NCI-H82 treated with DMSO at 0.1 percent for 48 hours (cell line): ENCODE data around the gene ANKRD18A.

ENCODE experiments used
- DNase-seq: peaks from one replicate; lab custom pipeline; 2025; ENCODE audit not compliant: unreplicated experiment; lab: John Stamatoyannopoulos, UW

ANKRD18A gene

GRCh38 chr9:38620483-38621433, at the start of gene ANKRD18A:
ANKRD18A (minus strand) TSS chr9:38620596; CDS start chr9:38620285, 311 bp downstream.
- peak; percentile 9 for DNase-seq

GRCh38 chr9:38668791-38669466, 48.5 kb upstream of the ANKRD18A start:
- no peak for DNase-seq

DNA sequence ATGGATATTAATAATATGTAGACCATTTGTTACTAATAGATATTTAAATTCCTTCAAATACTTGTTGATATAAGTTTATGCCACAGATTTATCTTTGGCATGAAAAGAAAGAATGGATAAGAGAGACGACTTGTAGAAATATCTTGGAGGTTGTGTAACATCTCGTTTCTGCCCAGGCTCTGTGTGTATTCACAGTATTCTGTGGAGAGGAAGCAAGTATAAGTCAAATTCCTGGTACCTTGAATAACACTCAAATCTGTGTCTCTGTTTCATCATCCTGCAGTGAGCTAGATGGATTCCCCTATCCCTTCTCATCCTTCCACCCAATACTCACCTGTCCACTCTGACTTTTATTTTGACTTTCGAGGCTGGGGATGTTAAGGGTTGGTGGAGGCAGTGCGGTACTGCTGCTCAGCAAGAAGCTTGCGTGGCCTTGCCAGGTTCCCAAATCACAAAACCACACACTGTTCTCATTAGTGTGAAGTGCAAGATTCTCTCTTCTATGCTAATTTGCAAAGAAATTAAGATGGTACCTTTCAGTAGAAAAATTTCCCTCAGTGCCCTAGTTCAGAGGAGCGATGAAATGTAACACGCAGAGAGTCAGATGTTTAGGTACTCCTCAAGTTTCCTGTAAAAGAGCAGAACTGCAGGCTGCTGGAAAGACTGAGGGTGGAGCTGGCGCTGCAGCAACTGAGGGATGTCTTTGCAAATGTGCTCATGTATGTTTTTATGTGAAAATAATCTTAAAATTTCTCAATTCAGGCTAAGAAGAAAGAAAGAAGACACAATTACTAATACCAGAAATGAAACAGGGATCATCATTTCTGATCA, 42.6 kb upstream of the ANKRD18A start:
- DNase-seq = no peak

DNA sequence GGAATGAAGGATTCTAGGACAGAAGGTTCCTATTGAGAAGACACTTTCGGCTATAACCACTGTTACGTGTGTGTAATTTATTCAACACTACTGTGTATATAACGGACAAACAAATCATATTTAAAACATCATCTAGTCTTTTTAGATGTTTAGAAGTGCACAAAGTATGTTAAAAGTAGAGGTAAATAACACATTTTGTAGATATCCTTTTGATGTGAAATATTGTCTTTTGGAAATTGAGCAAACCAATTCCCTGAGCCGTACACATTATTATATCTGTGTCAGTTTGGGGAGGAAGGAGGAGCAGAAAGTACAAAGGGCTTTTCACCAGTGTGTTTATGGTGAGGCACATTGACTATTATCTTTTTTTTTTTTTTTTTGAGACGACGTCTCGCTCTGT, 39.1 kb upstream of the ANKRD18A start:
- no peak for DNase-seq

- no peak for DNase-seq
These were observed 36.5 kb upstream of the ANKRD18A start for GRCh38 chr9:38656896-38657295.

DNA sequence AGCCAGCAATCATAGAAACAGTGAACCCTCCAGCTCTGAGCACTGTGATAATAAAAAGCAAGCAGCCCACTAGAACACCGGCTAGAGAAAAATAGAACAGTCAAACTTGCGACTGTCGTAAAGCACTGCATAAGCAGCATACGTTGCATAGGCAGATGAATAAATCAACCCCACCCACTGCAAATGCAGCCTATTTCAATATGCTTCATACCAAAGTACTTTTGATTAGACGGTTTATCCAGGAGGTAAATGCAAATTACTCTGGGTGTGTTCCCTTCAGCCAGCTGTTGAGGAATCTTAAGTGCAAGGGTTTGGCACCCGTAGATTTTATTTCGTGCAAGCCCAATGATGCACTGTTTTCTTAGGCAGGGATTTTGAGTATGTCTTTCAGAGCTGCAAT, 32.1 kb upstream of the ANKRD18A start:
- DNase-seq = no peak

DNA sequence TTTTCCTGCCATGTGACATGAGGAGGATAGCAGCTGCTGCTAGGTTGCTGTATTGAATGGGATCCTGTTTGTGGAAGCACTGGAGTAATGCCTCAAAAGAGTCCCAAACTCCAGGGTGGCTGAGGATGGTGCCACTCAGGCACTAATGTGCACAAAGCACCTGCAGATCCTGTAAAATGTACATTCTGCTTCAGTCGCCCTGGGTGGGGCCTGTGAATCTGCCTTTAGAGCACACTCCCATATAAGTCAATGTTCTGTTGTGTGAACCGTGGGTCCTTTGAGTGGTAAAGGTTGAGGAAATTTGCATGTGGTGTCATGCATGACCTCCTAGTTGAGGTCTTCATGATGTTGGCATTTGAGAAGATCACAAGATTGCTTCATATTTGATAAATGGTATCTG, 31.6 kb upstream of the ANKRD18A start:
- DNase-seq = no peak

DNA sequence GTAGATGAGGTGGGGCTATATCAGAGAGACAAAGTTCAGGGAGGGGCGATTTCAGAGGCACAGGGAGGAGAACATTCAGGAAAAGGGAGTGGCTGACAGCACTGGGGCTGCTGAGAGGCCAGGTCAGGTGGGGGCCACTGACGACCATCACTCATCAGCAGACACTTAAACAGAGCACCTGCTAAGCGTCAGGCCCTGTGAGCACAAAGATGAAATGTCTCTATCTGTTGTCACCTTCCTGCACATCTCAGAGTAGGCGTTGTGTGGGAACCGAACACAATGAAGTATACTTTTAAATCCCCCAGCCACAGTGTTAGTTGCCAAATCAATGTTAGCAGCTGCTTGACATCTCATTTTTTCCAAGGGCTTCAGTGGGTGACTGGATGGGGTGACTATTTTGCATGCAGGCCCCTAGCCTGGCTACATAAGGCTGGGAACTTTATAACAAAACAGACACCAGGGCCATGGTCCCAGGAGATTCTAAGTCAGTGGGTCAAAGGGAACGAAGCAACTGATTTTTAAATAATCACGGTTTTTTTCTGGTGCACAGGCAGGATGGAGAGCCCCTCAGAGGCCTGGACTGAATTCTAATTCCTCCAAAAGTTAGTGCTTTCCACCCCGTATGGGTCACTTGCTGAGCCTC, 31.1 kb upstream of the ANKRD18A start:
- no peak for DNase-seq

GRCh38 chr9:38650564-38650963, 30.2 kb upstream of the ANKRD18A start:
- DNase-seq = no peak

DNA sequence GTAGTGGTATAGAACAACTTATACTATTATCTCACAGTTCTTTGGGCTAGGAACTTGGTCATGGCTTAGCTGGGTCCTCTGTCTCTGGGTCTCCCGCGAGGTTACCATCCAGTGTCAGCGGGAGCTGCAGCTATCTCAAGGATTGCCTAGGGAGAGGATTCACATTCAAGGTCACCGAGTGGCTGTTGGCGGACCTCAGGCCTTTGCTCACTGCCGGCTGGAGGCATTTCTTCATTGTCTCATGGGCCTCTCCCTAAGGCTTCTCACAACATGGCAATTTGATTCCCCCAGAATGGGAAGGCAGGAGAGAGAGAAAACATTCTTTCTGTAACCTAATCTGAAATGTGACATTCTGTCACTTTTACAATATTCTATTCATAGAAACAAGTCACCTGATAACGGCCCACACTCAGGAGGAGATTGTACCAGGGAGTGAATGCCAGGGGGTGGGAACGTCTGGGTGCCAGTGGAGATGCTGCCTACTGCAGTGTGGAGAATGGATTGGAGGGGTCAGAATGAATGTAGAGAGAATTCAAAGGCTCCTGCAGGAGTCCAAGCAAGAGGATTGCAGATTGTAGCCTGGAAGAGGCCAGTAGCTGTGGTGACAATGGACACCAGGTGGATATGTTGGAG, 29.5 kb upstream of the ANKRD18A start:
- no peak for DNase-seq

DNA sequence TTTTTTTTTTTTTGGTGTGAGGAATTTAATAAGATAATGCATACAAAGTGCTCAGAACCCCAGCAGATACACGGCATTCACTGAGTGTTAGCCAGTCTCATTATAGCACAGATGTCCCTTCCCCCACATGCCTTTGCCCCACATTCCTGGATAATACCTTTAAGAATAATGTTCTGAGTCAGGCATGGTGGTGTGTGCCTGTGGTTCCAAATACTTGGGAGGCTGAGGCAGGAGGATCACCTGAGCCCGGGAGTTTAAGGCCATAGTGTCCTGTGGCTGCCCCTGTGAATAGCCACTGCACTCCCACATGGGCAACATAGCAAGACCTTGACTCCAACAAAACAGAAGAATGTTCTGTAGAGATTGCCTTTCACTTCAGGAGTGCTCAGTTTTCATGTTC, 24.2 kb upstream of the ANKRD18A start:
- DNase-seq = no peak

DNA sequence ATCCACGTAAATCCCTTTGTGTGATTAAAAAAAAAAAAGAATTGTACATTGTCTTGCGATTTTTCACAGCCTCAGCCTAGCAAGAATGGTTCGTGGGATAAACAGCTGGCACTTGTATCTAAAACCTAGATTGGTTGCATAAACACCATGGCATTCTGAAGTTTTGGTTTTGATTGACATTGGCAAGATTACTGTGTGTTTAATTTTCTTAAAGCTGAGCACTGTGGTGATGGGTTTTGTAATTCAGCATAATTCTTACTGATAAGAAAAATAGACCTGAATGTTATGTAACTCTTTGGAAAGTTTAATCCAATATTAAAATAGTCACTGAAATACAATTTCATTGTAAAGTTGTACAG, 23.4 kb upstream of the ANKRD18A start:
- no peak for DNase-seq

DNA sequence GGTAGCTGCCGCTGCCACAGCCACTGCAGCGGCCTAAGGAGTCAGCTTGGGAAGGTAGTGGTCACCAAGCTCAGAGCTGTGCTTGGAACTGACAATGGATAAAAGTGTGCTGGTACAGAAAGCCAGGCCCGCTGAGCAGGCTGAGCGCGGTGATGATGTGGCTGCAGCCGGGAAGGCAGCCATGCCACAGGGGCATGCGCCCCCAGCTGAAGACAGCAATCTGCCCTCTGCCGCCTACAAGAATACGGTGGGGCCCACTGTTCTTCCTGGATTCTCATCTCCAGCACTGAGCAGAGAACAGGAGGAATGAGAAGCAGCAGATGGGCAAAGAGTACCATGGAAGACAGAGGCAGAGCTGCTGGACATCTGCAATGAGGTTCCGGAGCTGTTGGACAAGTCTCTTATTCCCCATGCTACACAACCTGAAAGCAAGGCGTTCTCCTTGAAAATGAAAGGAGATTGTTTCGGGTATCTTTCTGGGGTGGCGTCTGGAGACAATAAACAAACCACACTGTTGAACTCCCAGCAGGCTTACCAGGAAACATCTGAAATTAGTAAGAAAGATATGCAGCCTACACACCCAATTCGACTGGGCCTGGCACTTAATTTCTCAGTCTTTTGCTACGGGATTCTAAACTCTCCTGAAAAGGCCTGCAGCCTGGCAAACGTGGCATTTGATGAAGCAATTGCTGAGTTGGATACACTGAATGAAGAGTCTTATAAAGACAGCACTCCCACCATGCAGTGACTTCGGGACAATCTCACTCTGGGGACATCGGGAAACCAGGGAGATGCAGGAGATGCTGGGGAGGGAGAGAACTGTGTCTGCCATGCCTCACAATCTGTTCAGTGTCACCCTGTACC, 22.8 kb upstream of the ANKRD18A start:
- DNase-seq = no peak

- DNase-seq = no peak
These were observed 21.8 kb upstream of the ANKRD18A start for GRCh38 chr9:38641985-38642864.

DNA sequence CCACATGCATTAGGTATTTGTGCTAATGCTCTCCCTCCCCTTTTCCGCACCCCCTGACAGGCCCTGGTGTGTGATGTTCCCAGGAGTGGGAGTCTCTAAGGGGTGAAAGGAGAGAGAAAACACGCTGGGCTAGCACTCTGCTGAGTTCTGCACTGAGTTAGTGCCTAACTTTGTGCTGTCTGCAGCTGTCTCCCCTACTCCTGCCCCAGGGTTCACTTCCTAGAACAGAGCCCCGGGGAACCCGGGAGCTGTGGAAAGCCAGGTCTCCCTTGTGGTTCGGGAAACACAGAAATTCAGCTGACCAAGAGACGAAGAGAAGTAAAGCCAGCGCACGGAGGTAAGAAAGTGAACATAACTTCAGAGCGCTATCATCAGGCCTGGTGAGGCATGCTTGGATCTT, 20.7 kb upstream of the ANKRD18A start:
- DNase-seq = no peak

DNA sequence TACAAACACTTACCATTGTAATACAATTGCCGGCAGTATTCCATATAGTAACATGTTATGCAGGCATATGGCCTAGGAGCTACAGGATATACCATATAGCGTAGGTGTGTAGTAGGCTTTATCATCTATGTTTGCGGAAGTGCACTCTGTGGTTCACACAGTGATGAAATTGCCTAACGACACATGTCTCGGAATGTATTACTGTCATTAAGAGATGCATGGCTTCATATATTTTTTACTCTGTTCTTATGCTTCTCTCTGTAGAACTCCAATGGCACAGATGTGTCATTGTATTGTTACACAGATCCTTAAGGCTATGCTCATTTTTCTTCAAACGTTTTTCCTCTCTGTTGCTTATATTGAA, 19.2 kb upstream of the ANKRD18A start:
- no peak for DNase-seq

GRCh38 chr9:38638881-38639576, 18.6 kb upstream of the ANKRD18A start:
- no peak for DNase-seq

- no peak for DNase-seq
These were observed 13.9 kb upstream of the ANKRD18A start for GRCh38 chr9:38634315-38634714.
